H1 (cell line): ENCODE measurements around the gene RPL28. TPM values are rescaled to one million over a fixed set of nuclear protein-coding genes. Genes with fewer than 3 reads are reported as not detected.

Source experiments
- CTCF ChIA-PET: fragments of 300-600 bp; sonication (Branson Sonifier 250); formaldehyde crosslinking; loops from one replicate; lab custom pipeline; 2021; ENCODE audit not compliant: partially characterized antibody; lab: Charles Lee
- POLR2A ChIA-PET: fragments of 300-600 bp; sonication (Branson Sonifier 250); formaldehyde crosslinking; loops from one replicate; lab custom pipeline; 2021; ENCODE audit warnings: inconsistent platforms; ENCODE audit not compliant: partially characterized antibody; lab: Charles Lee
- DNase-seq, 2 experiments: peaks; one replicate each; pipeline versions ENCODE4 v3.0.0 to v3.0.0-alpha.2; 2010 to 2022; ENCODE audit warnings: low spot score in 2 of 2, low read depth in 1 of 2, mixed read lengths in 1 of 2
- FAIRE-seq: peaks from 2 replicates; lab custom pipeline; 2011; peaks lifted over from hg19 to GRCh38; lab: Jason Lieb, UNC
- H2AFZ ChIP-seq: 2 replicates; pipeline ENCODE4 v1.8.1; 2012; ENCODE audit warnings: low read length, inconsistent platforms
- H2AK5ac ChIP-seq: 2 replicates; pipeline ENCODE4 v1.6.1; 2013; ENCODE audit warnings: low read depth, low read length
- H2BK120ac ChIP-seq: replicated peaks from 2 replicates; pipeline ENCODE3; 2013; ENCODE audit warnings: low read depth, low read length, inconsistent platforms
- H2BK12ac ChIP-seq: 2 replicates; pipeline ENCODE4 v1.6.1; 2013; ENCODE audit warnings: low read depth, low read length
- H2BK15ac ChIP-seq: 2 replicates; pipeline ENCODE4 v1.6.1; 2013; ENCODE audit warnings: low read length
- H2BK20ac ChIP-seq: 2 replicates; pipeline ENCODE4 v1.6.1; 2013; ENCODE audit warnings: low read length
- H2BK5ac ChIP-seq: 2 replicates; pipeline ENCODE4 v1.6.1; 2013; ENCODE audit warnings: low read depth, low read length
- H3K14ac ChIP-seq: 2 replicates; pipeline ENCODE4 v1.6.1; 2013; ENCODE audit warnings: inconsistent platforms; ENCODE audit not compliant: insufficient read length
- H3K18ac ChIP-seq: 2 replicates; pipeline ENCODE4 v1.6.1; 2013; ENCODE audit warnings: low read length; ENCODE audit errors: extremely low read depth
- H3K23ac ChIP-seq: 2 replicates; pipeline ENCODE4 v1.6.1; 2013; ENCODE audit warnings: inconsistent platforms; ENCODE audit not compliant: insufficient read length
- H3K23me2 ChIP-seq: 2 replicates; pipeline ENCODE4 v1.6.1; 2013; ENCODE audit warnings: low read depth, low read length
- H3K27ac ChIP-seq: 2 replicates; pipeline ENCODE4 v1.6.1; 2011; ENCODE audit warnings: low read depth, low read length, inconsistent platforms
- H3K27me3 ChIP-seq, 4 experiments: replicated peaks in 1 of 4; 1 replicate in 1 of 4; 2 replicates in 3 of 4; pipeline versions ENCODE4 v1.6.1 to v1.8.1; 2011 to 2013; ENCODE audit warnings: low read length in 3 of 4, mild to moderate bottlenecking in 3 of 4, inconsistent platforms in 2 of 4, mixed read lengths in 2 of 4, moderate library complexity in 1 of 4; ENCODE audit not compliant: control insufficient read depth in 3 of 4, insufficient read depth in 3 of 4; ENCODE audit errors: extremely low read depth in 1 of 4
- H3K36me3 ChIP-seq, 4 experiments: 2 replicates each; pipeline versions ENCODE4 v1.6.1 to v1.8.1; 2011 to 2013; ENCODE audit warnings: mild to moderate bottlenecking in 4 of 4, low read length in 3 of 4, moderate library complexity in 2 of 4, control low read depth in 1 of 4, inconsistent platforms in 1 of 4; ENCODE audit not compliant: insufficient read depth in 4 of 4, control insufficient read depth in 2 of 4
- H3K4ac ChIP-seq: replicated peaks from 2 replicates; pipeline ENCODE3; 2013; ENCODE audit warnings: low read length, low read depth, mixed read lengths, inconsistent platforms; ENCODE audit not compliant: insufficient read length
- H3K4me1 ChIP-seq, 4 experiments: replicated peaks in 1 of 4; 1 replicate in 1 of 4; 2 replicates in 3 of 4; pipeline versions ENCODE4 v1.6.1 to v1.8.1; 2011 to 2013; ENCODE audit warnings: low read length in 3 of 4, inconsistent platforms in 2 of 4, mixed read lengths in 1 of 4; ENCODE audit not compliant: insufficient read depth in 4 of 4, control insufficient read depth in 3 of 4
- H3K4me2 ChIP-seq, 2 experiments: 2 replicates each; pipeline versions ENCODE4 v1.6.1 to v1.8.1; 2011 to 2013; ENCODE audit warnings: low read depth in 2 of 2, low read length in 2 of 2, control low read depth in 1 of 2, inconsistent platforms in 1 of 2, mild to moderate bottlenecking in 1 of 2; ENCODE audit not compliant: insufficient read depth in 1 of 2
- H3K4me3 ChIP-seq, 4 experiments: fragments of 200-600, 300-600 bp in 1 of 4; sonication (generic), shearing (Covaris generic), sonication (Bioruptor Twin) in 1 of 4; 2 replicates each; pipeline versions ENCODE4 v1.5.1 to v1.8.1; 2011 to 2016; ENCODE audit warnings: low read length in 4 of 4, low read depth in 3 of 4, control low read depth in 2 of 4, inconsistent platforms in 2 of 4, mild to moderate bottlenecking in 2 of 4, mixed read lengths in 1 of 4, moderate library complexity in 1 of 4; ENCODE audit not compliant: insufficient read depth in 2 of 4; ENCODE audit errors: extremely low read depth in 1 of 4
- H3K56ac ChIP-seq: replicated peaks from 2 replicates; pipeline ENCODE3; 2013; ENCODE audit warnings: low read depth, mild to moderate bottlenecking, mixed read lengths, low read length, inconsistent platforms; ENCODE audit not compliant: insufficient read length
- H3K79me1 ChIP-seq: 2 replicates; pipeline ENCODE4 v1.6.1; 2013; ENCODE audit warnings: low read depth, low read length, control low read depth
- H3K79me2 ChIP-seq, 2 experiments: 2 replicates each; pipeline versions ENCODE4 v1.6.1 to v1.8.1; 2012 to 2013; ENCODE audit warnings: low read length in 2 of 2, mild to moderate bottlenecking in 2 of 2, inconsistent platforms in 1 of 2; ENCODE audit not compliant: insufficient read depth in 2 of 2, control insufficient read depth in 1 of 2
- H3K9ac ChIP-seq, 4 experiments: replicated peaks in 1 of 4; 1 replicate in 1 of 4; 2 replicates in 3 of 4; pipeline versions ENCODE4 v1.6.1 to v1.8.1; 2011 to 2013; ENCODE audit warnings: low read depth in 3 of 4, low read length in 3 of 4, control low read depth in 2 of 4, mild to moderate bottlenecking in 2 of 4, moderate library complexity in 2 of 4, inconsistent platforms in 1 of 4; ENCODE audit errors: extremely low read depth in 1 of 4
- H3K9me3 ChIP-seq, 2 experiments: 2 replicates each; pipeline versions ENCODE4 v1.6.1 to v1.8.1; 2012 to 2013; ENCODE audit warnings: mild to moderate bottlenecking in 2 of 2, moderate library complexity in 2 of 2, control low read depth in 1 of 2, inconsistent platforms in 1 of 2, low read depth in 1 of 2, low read length in 1 of 2, mixed read lengths in 1 of 2; ENCODE audit not compliant: insufficient read depth in 2 of 2
- H4K20me1 ChIP-seq, 2 experiments: replicated peaks in 1 of 2; 2 replicates each; pipeline versions ENCODE3 to v1.8.1; 2011 to 2013; ENCODE audit warnings: inconsistent platforms in 2 of 2, low read length in 2 of 2, mild to moderate bottlenecking in 1 of 2; ENCODE audit not compliant: insufficient read depth in 2 of 2, control insufficient read depth in 1 of 2
- H4K5ac ChIP-seq: 2 replicates; pipeline ENCODE4 v1.6.1; 2013; ENCODE audit warnings: low read length, low read depth, mixed read lengths, inconsistent platforms; ENCODE audit not compliant: insufficient read length
- H4K8ac ChIP-seq: 2 replicates; pipeline ENCODE4 v1.8.0; 2013; ENCODE audit warnings: mild to moderate bottlenecking, moderate library complexity, low read length, inconsistent platforms; ENCODE audit not compliant: insufficient read depth; ENCODE audit errors: extremely low read depth
- H4K91ac ChIP-seq: replicated peaks from 2 replicates; pipeline ENCODE3; 2013; ENCODE audit warnings: low read length, mixed read lengths, inconsistent platforms; ENCODE audit not compliant: insufficient read length
- BACH1 ChIP-seq: IDR thresholded peaks from 2 replicates; pipeline ENCODE4 v1.6.1; 2012; ENCODE audit warnings: low read length, improper control_type of control experiment
- BCL11A ChIP-seq, 2 experiments: IDR thresholded peaks; one replicate each; pipeline ENCODE4 v1.6.1; 2011; ENCODE audit warnings: low read depth in 2 of 2, low read length in 2 of 2, mild to moderate bottlenecking in 2 of 2
- CBX5 ChIP-seq: fragments of 300-800, 300-1000 bp; sonication (generic); IDR thresholded peaks from 2 replicates; pipeline ENCODE4 v1.7.1; 2016; ENCODE audit warnings: antibody characterized with exemption, low read length, low read depth
- EP300 ChIP-seq, 2 experiments: IDR thresholded peaks; 1 replicate in 1 of 2; 2 replicates in 1 of 2; pipeline ENCODE4 v1.6.1; 2011 to 2012; ENCODE audit warnings: low read depth in 2 of 2, low read length in 2 of 2, mild to moderate bottlenecking in 2 of 2, borderline replicate concordance in 1 of 2, inconsistent platforms in 1 of 2, moderate library complexity in 1 of 2
- KDM4A ChIP-seq: IDR thresholded peaks from one replicate; pipeline ENCODE4 v1.7.1; 2012; ENCODE audit warnings: low read depth, mild to moderate bottlenecking, moderate library complexity, low read length, inconsistent platforms; ENCODE audit not compliant: severe bottlenecking
- POLR2AphosphoS5 ChIP-seq: IDR thresholded peaks from 2 replicates; pipeline ENCODE4 v1.6.1; 2011; ENCODE audit warnings: low read depth, low read length
- RXRA ChIP-seq: IDR thresholded peaks from 2 replicates; pipeline ENCODE4 v1.6.1; 2011; ENCODE audit warnings: low read depth, mild to moderate bottlenecking, low read length, moderate library complexity; ENCODE audit not compliant: insufficient read depth
- SP2 ChIP-seq: IDR thresholded peaks from 2 replicates; pipeline ENCODE4 v1.6.1; 2012; ENCODE audit warnings: mild to moderate bottlenecking, low read length, inconsistent platforms
- SP4 ChIP-seq: IDR thresholded peaks from 2 replicates; pipeline ENCODE4 v1.6.1; 2012; ENCODE audit warnings: low read length, inconsistent platforms
- WGBS, 2 experiments: shearing (Covaris generic) in 1 of 2; methylation state at CpG; one replicate each; pipeline versions ENCODE4 v1.1.6 to v1.1.7; 2013 to 2015; ENCODE audit warnings: low lambda C conversion rate in 2 of 2, mixed read lengths in 2 of 2, inconsistent platforms in 1 of 2, low coverage in 1 of 2, missing lambda C conversion rate in 1 of 2; ENCODE audit not compliant: insufficient replicate concordance in 2 of 2, insufficient coverage in 1 of 2, insufficient read length in 1 of 2; ENCODE audit errors: extremely low coverage in 1 of 2, missing lambda C conversion rate in 1 of 2; 5-methylcytosine and 5-hydroxymethylcytosine counted together
- polyA plus RNA-seq, 7 experiments: library from polyadenylated mRNA; depleted of rRNA in 3 of 7; stranded (reverse) in 5 of 7; unstranded in 2 of 7; fragments of >200 nt in 5 of 7; fragments of 200-250 nt in 2 of 7; gene quantifications; 1 replicate in 5 of 7; 2 replicates in 1 of 7; 4 replicates in 1 of 7; pipeline versions ENCODE4 v1.2.1 to v1.2.3, GENCODE V29; 2011 to 2013; ENCODE audit warnings: missing spikeins in 2 of 7, mixed read lengths in 2 of 7
- total RNA-seq: library from RNA; stranded (reverse); fragmentation: NEBNext Ultra II Directional; extraction: Animal tissue kit (Norgen Biotek cat#: 25700); gene quantifications from 2 replicates; pipeline ENCODE4 v1.2.1, GENCODE V29; 2021
- TF ChIP-seq, protein P1 (sequence below): IDR thresholded peaks from 2 replicates; pipeline ENCODE4 v1.6.1; 2011; ENCODE audit warnings: low read length, improper control_type of control experiment

The RPL28 gene
- total and polyA plus RNA-seq, 2 of the 8 experiments (the other 6 are each of a cell fraction or from before 2014, with no cell fraction given) = 2,123 to 8,402 TPM

DNA sequence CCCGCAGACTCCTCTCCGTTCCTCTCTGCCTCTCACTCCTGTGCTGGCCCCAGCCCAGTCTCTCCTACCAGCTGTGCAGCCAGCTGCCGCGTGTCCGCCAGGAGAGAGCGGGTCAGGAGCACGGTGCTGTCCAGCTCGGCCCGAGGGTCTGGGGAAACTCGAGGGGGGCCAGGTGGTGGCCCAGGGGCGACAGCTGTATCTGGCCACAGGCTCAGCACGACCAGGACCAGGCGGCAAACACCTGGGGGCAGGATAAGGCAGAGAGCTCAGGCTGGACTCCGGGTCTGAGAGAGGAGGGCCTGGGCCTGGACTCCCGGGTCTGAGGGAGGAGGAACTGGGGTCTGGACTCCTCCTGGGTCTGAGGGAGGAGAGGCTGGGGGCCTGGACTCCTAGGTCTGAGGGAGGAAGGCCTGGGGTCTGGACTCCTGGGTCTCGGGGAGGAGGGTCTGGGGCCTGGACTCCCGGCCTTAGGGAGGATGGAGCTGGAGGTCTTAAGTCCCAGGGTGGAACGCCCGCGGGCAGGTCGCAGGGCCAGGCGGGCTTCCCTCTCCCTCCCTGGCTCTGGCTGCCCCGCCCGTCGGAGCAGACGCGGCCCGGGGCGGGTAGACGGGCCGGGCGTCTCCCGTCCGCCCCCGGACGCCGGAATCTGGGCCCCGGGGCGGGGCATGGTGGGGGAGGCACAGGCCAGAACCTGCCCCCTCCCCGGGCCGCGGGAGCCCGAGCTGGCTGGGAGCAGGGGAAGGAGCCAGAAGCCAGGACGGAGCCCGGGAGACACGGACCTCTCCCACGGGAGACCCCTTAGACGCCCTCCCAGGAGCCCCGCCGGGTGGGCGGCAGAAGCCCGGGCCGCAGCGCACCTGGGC is 16.8 kb upstream of the RPL28 start:
- H3K4me1 ChIP-seq = peaks cover 0 to 28% (median 20%) of the 10 kb centered on the region in 4 experiments; a peak in 6 of 7 replicates
- no peaks in the 10 kb centered on the region for H3K9me3 ChIP-seq
- H3K79me1 ChIP-seq = no peaks in the 10 kb centered on the region
- no peak overlapping the region for H3K56ac ChIP-seq
- peaks cover 10% of the 10 kb centered on the region; the same call in 1 of the 2 replicates for H3K23me2 ChIP-seq
- H2BK120ac ChIP-seq = peak overlapping the region; percentile 21
- H3K27ac ChIP-seq = no peak overlapping the region
- FAIRE-seq (no peak), DNase-seq (no peak)
- H4K91ac ChIP-seq = no peak overlapping the region
- no peaks in the 10 kb centered on the region for H3K36me3 ChIP-seq
- H2BK20ac ChIP-seq = no peak overlapping the region
- H2BK5ac ChIP-seq = no peak overlapping the region
- H3K27me3 ChIP-seq = peaks cover 16 to 51% (median 43%) of the 10 kb centered on the region in 4 experiments
- H3K23ac ChIP-seq = no peak overlapping the region
- H2BK12ac ChIP-seq = peak overlapping the region; percentile 43; the same call in 1 of the 2 replicates
- peak overlapping the region; percentile 24 to 67 (median 43); a peak in 6 of 8 replicates for H3K4me3 ChIP-seq
- no peaks in the 10 kb centered on the region for H3K79me2 ChIP-seq
- H3K4me2 ChIP-seq = peak overlapping the region; percentile 58 to 72
- WGBS, 2 experiments = 26% methylated on average over 32 of the region's 54 CpGs; no CpG with 5 or more reads in 1 of the 2 experiments
- CTCF ChIA-PET = interaction anchor here (0.6 to 1.5 kb wide), 15 partner anchors 10 to 164 kb away, joined by 3 to 8 read pairs (median 3); no protein-coding TSS in a partner anchor
- no peak overlapping the region for H3K14ac ChIP-seq
- H3K4ac ChIP-seq = peak overlapping the region; percentile 91
- no peak overlapping the region for H2AK5ac ChIP-seq
- H2BK15ac ChIP-seq = peak overlapping the region; percentile 46; the same call in 1 of the 2 replicates
- POLR2A ChIA-PET = interaction anchor here (0.9 to 7.1 kb wide), 13 partner anchors 8 to 110 kb away, joined by 3 to 58 read pairs (median 5); partner anchors contain the start of genes KMT5C, RPL28, TMEM190 and TMEM238
- H4K8ac ChIP-seq = peak overlapping the region; percentile 90; the same call in 1 of the 2 replicates
- no peaks in the 10 kb centered on the region for H4K20me1 ChIP-seq
- H3K9ac ChIP-seq = no peak overlapping the region
- peak overlapping the region; percentile 60 for H3K18ac ChIP-seq
- H4K5ac ChIP-seq = no peak overlapping the region
- H2AFZ ChIP-seq = no peak overlapping the region
- no peak for TF ChIP-seq BACH1
- TF ChIP-seq POLR2AphosphoS5 = no peak
- TF ChIP-seq BCL11A (IDR thresholded peaks at IDR 0.05; ENCODE audit: low read depth in 2 of 2, low read length in 2 of 2) = no peak
- TF ChIP-seq SP4 = no peak
- peak; percentile 61 for TF ChIP-seq KDM4A
- no peak for TF ChIP-seq EP300 (IDR thresholded peaks at IDR 0.05; ENCODE audit: borderline replicate concordance in 1 of 2, low read depth in 2 of 2, low read length in 2 of 2)
- no peak for TF ChIP-seq SP2
- TF ChIP-seq RXRA = no peak
- TF ChIP-seq CBX5 = no peak
- TF ChIP-seq, protein P1, sequence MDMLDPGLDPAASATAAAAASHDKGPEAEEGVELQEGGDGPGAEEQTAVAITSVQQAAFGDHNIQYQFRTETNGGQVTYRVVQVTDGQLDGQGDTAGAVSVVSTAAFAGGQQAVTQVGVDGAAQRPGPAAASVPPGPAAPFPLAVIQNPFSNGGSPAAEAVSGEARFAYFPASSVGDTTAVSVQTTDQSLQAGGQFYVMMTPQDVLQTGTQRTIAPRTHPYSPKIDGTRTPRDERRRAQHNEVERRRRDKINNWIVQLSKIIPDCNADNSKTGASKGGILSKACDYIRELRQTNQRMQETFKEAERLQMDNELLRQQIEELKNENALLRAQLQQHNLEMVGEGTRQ = no peak
